GM12878 (cell line): Measurements from ENCODE around the gene NIPAL1. TPM values are rescaled to one million over a fixed set of nuclear protein-coding genes. Genes with fewer than 3 reads are reported as not detected.

Experiments used
- ATF2 ChIP-seq: IDR thresholded peaks from 2 replicates; pipeline ENCODE4 v1.6.1; 2012; ENCODE audit warnings: low read length, inconsistent platforms
- EED ChIP-seq: sonication (generic); IDR thresholded peaks from 2 replicates; pipeline ENCODE4 v1.6.1; 2016; ENCODE audit warnings: antibody characterized with exemption, low read depth
- FOXK2 ChIP-seq: fragments of 450-650 bp; IDR thresholded peaks from 2 replicates; pipeline ENCODE4 v1.6.1; 2017; ENCODE audit warnings: mild to moderate bottlenecking, moderate library complexity
- KDM1A ChIP-seq: fragments of 200-600 bp; sonication (generic); IDR thresholded peaks from 2 replicates; pipeline ENCODE4 v1.6.1; 2016; ENCODE audit warnings: borderline replicate concordance
- KLF5 ChIP-seq: fragments of 450-650 bp; IDR thresholded peaks from 2 replicates; pipeline ENCODE4 v1.6.1; 2014; ENCODE audit warnings: mild to moderate bottlenecking; ENCODE audit not compliant: partially characterized antibody
- MEF2B ChIP-seq: fragments of 450-650 bp; IDR thresholded peaks from 2 replicates; pipeline ENCODE4 v1.6.1; 2018; ENCODE audit warnings: mild to moderate bottlenecking, moderate library complexity; ENCODE audit not compliant: partially characterized antibody, poor library complexity, severe bottlenecking
- MLLT1 ChIP-seq: fragments of 450-650 bp; IDR thresholded peaks from 2 replicates; pipeline ENCODE4 v1.6.1; 2016; ENCODE audit warnings: mild to moderate bottlenecking
- MYC ChIP-seq: IDR thresholded peaks from 2 replicates; pipeline ENCODE4 v1.6.1; 2011; ENCODE audit warnings: mild to moderate bottlenecking, low read length, moderate library complexity, inconsistent platforms; ENCODE audit not compliant: insufficient read depth, insufficient replicate concordance, insufficient read length, severe bottlenecking
- RUNX3 ChIP-seq: IDR thresholded peaks from 2 replicates; pipeline ENCODE4 v1.6.1; 2012; ENCODE audit warnings: low read length, inconsistent platforms
- WRNIP1 ChIP-seq: IDR thresholded peaks from 2 replicates; pipeline ENCODE4 v1.6.1; 2011; ENCODE audit warnings: low read depth, low read length, improper control_type of control experiment, borderline replicate concordance
- ZBED1 ChIP-seq: IDR thresholded peaks from 2 replicates; pipeline ENCODE4 v1.6.1; 2016; ENCODE audit warnings: borderline replicate concordance
- polyA plus RNA-seq, 11 experiments: library from polyadenylated mRNA; depleted of rRNA in 4 of 11; unstranded in 6 of 11; stranded (reverse) in 5 of 11; fragments of >200 nt; fragmentation: Nextera tagmentation in 4 of 11; fragmentation: Illumina TruSeq in 1 of 11; extraction: Ambion mirVana in 4 of 11; extraction: Trizol in 1 of 11; gene quantifications; 1 replicate in 1 of 11; 2 replicates in 10 of 11; pipeline versions ENCODE4 v1.2.1 to v1.2.3, GENCODE V29; 2011 to 2016; ENCODE audit warnings: inconsistent platforms in 2 of 11, missing spikeins in 2 of 11, low read depth in 1 of 11
- total RNA-seq, 4 experiments: library from RNA; depleted of rRNA in 3 of 4; stranded (reverse); fragments of >200 nt in 3 of 4; fragmentation: Illumina TruSeq in 1 of 4; extraction: Trizol in 1 of 4; gene quantifications; 2 replicates each; pipeline versions ENCODE4 v1.2.1 to v1.2.3, GENCODE V29; 2013 to 2021

Gene NIPAL1
- total and polyA plus RNA-seq, 10 of the 15 experiments (the other 5 are each of a cell fraction or from before 2014, with no cell fraction given): 0.46 to 9.7 (median 5.9) TPM

- peak; percentile 51; the same call in 1 of the 2 replicates for TF ChIP-seq EED
- 0 out of 2 replicates have a peak, but pooled peaks have one; percentile 32 for TF ChIP-seq MLLT1
- no peak for TF ChIP-seq WRNIP1
- peak; percentile 31 for TF ChIP-seq MEF2B
- peak; percentile 94 for TF ChIP-seq ATF2
- TF ChIP-seq MYC: no peak
- TF ChIP-seq FOXK2: no peak
- TF ChIP-seq KLF5: no peak
- TF ChIP-seq ZBED1: 0 out of 2 replicates have a peak, but pooled peaks have one; percentile 23
- no peak for TF ChIP-seq KDM1A
- peak; percentile 26; the same call in 1 of the 2 replicates for TF ChIP-seq RUNX3
These were observed 26.4 kb downstream of the NIPAL1 start (continued) for GRCh38 chr4:48042979-48043461.
